ENCODE measurements around the gene SEC23B. TPM values are rescaled to one million over a fixed set of nuclear protein-coding genes. Genes with fewer than 3 reads are reported as not detected.

SEC23B gene
- total RNA-seq, 1 experiment from 2014 or later = 61.3 TPM

DNA sequence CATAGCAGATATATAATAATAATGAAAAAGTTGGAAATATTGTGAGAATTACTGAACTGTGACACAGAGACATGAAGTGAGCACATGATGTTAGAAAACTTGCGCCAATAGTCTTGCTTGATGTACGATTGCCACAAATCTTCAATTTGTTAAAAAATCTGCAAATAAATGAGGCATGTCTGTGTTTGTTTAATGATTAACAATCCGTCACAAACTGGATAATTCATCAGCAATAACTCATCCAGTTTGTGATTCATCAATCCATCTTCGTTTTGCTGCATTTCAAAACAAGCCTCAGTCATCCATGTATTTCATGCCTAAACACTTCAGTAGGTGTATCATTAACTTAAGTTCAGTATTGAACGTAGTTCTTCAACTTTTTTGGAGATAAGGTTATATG, 34.0 kb downstream of the SEC23B start:
- BruUV-seq (replicated peaks) = no TSS peak
- Histone ChIP-seq H3K4me3 (ENCODE audit: low read depth in 2 of 2, low read length in 2 of 2) (no peak overlapping the region), H3K27ac (ENCODE audit: low read length) (no peak overlapping the region), H3K4me1 (ENCODE audit: control insufficient read depth, insufficient read depth, low read length) (no peaks in the 10 kb centered on the region), H3K9me3 (ENCODE audit: control insufficient read depth, insufficient read depth, low read depth, low read length) (no peaks in the 10 kb centered on the region), H3K36me3 (ENCODE audit: control insufficient read depth, insufficient read depth, low read length) (no peaks in the 10 kb centered on the region; the same call in 1 of the 2 replicates), H3K27me3 (ENCODE audit: control insufficient read depth, insufficient read depth, low read length) (no peaks in the 10 kb centered on the region)
- ATAC-seq = no peak
- POLR2A ChIA-PET = no interaction called here
- in situ Hi-C loops (cut with HindIII; ENCODE audit: low pct_unique_long_range_greater_than_20kb, low sequenced_read_pairs) = no loop called here
- no peak for TF ChIP-seq POLR2AphosphoS5 (IDR thresholded peaks at IDR 0.05; ENCODE audit: low read depth, low read length)
- no peak for TF ChIP-seq SIN3A (IDR thresholded peaks at IDR 0.05; ENCODE audit: borderline replicate concordance, insufficient read depth, low read depth, low read length)
- TF ChIP-seq, protein P1, sequence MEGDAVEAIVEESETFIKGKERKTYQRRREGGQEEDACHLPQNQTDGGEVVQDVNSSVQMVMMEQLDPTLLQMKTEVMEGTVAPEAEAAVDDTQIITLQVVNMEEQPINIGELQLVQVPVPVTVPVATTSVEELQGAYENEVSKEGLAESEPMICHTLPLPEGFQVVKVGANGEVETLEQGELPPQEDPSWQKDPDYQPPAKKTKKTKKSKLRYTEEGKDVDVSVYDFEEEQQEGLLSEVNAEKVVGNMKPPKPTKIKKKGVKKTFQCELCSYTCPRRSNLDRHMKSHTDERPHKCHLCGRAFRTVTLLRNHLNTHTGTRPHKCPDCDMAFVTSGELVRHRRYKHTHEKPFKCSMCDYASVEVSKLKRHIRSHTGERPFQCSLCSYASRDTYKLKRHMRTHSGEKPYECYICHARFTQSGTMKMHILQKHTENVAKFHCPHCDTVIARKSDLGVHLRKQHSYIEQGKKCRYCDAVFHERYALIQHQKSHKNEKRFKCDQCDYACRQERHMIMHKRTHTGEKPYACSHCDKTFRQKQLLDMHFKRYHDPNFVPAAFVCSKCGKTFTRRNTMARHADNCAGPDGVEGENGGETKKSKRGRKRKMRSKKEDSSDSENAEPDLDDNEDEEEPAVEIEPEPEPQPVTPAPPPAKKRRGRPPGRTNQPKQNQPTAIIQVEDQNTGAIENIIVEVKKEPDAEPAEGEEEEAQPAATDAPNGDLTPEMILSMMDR (IDR thresholded peaks at IDR 0.05) = no peak
- TF ChIP-seq, protein P2, sequence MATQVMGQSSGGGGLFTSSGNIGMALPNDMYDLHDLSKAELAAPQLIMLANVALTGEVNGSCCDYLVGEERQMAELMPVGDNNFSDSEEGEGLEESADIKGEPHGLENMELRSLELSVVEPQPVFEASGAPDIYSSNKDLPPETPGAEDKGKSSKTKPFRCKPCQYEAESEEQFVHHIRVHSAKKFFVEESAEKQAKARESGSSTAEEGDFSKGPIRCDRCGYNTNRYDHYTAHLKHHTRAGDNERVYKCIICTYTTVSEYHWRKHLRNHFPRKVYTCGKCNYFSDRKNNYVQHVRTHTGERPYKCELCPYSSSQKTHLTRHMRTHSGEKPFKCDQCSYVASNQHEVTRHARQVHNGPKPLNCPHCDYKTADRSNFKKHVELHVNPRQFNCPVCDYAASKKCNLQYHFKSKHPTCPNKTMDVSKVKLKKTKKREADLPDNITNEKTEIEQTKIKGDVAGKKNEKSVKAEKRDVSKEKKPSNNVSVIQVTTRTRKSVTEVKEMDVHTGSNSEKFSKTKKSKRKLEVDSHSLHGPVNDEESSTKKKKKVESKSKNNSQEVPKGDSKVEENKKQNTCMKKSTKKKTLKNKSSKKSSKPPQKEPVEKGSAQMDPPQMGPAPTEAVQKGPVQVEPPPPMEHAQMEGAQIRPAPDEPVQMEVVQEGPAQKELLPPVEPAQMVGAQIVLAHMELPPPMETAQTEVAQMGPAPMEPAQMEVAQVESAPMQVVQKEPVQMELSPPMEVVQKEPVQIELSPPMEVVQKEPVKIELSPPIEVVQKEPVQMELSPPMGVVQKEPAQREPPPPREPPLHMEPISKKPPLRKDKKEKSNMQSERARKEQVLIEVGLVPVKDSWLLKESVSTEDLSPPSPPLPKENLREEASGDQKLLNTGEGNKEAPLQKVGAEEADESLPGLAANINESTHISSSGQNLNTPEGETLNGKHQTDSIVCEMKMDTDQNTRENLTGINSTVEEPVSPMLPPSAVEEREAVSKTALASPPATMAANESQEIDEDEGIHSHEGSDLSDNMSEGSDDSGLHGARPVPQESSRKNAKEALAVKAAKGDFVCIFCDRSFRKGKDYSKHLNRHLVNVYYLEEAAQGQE (IDR thresholded peaks at IDR 0.05; ENCODE audit: insufficient read depth in 1 of 2, low read depth in 2 of 2, low read length in 1 of 2) = no peak
- no peak for TF ChIP-seq TCF7L2 (IDR thresholded peaks at IDR 0.05; ENCODE audit: low read depth, low read length)
- no peak for DNase-seq (ENCODE audit: low read depth, low spot score)
- CTCF ChIA-PET = no interaction called here
- intact Hi-C loops (cut with micrococcal nuclease; ENCODE audit: unreplicated experiment) = no loop called here

GRCh38 chr20:18543216-18543615, 35.5 kb downstream of the SEC23B start:
- TF ChIP-seq TCF7L2 (IDR thresholded peaks at IDR 0.05; ENCODE audit: low read depth, low read length) = no peak
- TF ChIP-seq, protein P2 (IDR thresholded peaks at IDR 0.05; ENCODE audit: insufficient read depth in 1 of 2, low read depth in 2 of 2, low read length in 1 of 2) = no peak
- CTCF ChIA-PET = no interaction called here
- no peak overlapping the region for H3K4me3 ChIP-seq (ENCODE audit: low read depth in 2 of 2, low read length in 2 of 2)
- H3K27ac ChIP-seq (ENCODE audit: low read length) = no peak overlapping the region
- intact Hi-C loops (cut with micrococcal nuclease; ENCODE audit: unreplicated experiment) = no loop called here
- peaks cover under 1% of the 10 kb centered on the region; the same call in 1 of the 2 replicates for H3K36me3 ChIP-seq (ENCODE audit: control insufficient read depth, insufficient read depth, low read length)
- no TSS peak for BruUV-seq (replicated peaks)
- H3K9me3 ChIP-seq (ENCODE audit: control insufficient read depth, insufficient read depth, low read depth, low read length) = no peaks in the 10 kb centered on the region
- no peak for DNase-seq (ENCODE audit: low read depth, low spot score)
- ATAC-seq = no peak
- POLR2A ChIA-PET = no interaction called here
- in situ Hi-C loops (cut with HindIII; ENCODE audit: low pct_unique_long_range_greater_than_20kb, low sequenced_read_pairs) = no loop called here
- no peaks in the 10 kb centered on the region for H3K4me1 ChIP-seq (ENCODE audit: control insufficient read depth, insufficient read depth, low read length)
- no peaks in the 10 kb centered on the region for H3K27me3 ChIP-seq (ENCODE audit: control insufficient read depth, insufficient read depth, low read length)
